Esophagus muscularis mucosa (tissue), 4 donors: ENCODE results near the gene SULT1A3. TPM values are rescaled to one million over a fixed set of nuclear protein-coding genes. Genes with fewer than 3 reads are reported as not detected.

ENCODE experiments used
- DNase-seq: peaks from one replicate; pipeline ENCODE4 v3.0.0-alpha.2; 2017; ENCODE audit errors: extremely low spot score
- H3K27ac ChIP-seq, 4 donors: fragments of 200-600 bp; sonication (generic); replicated peaks in 1 of 4; 1 replicate in 3 of 4; 2 replicates in 1 of 4; pipeline ENCODE4 v1.5.1; 2016 to 2019; ENCODE audit warnings: mild to moderate bottlenecking in 1 of 4
- H3K27me3 ChIP-seq, 4 donors: fragments of 200-600 bp; sonication (generic); one replicate each; pipeline versions ENCODE4 v1.5.1 to v1.6.0; 2016 to 2019
- H3K36me3 ChIP-seq, 4 donors: fragments of 200-600 bp; sonication (generic); one replicate each; pipeline ENCODE4 v1.5.1; 2016 to 2019
- H3K4me1 ChIP-seq, 4 donors: fragments of 200-600 bp; sonication (generic); one replicate each; pipeline ENCODE4 v1.5.1; 2016 to 2019
- H3K4me3 ChIP-seq, 4 donors: fragments of 200-600 bp; sonication (generic); 1 replicate in 2 of 4; 2 replicates in 2 of 4; pipeline ENCODE4 v1.5.1; 2016 to 2019; ENCODE audit warnings: mild to moderate bottlenecking in 4 of 4, moderate library complexity in 1 of 4
- H3K9me3 ChIP-seq, 4 donors: fragments of 200-600 bp; sonication (generic); 1 replicate in 3 of 4; 2 replicates in 1 of 4; pipeline ENCODE4 v1.5.1; 2016 to 2019
- CTCF ChIP-seq, 3 experiments: fragments of 200-600 bp in 2 of 3; fragments of 450-650 bp in 1 of 3; sonication (generic) in 2 of 3; IDR thresholded peaks; one replicate each; pipeline ENCODE4 v1.5.1; 2017 to 2019; ENCODE audit warnings: antibody characterized with exemption in 3 of 3, mild to moderate bottlenecking in 2 of 3, moderate library complexity in 1 of 3
- EP300 ChIP-seq: sonication (generic); formaldehyde crosslinking; IDR thresholded peaks from one replicate; pipeline ENCODE4 v1.6.1; 2017; ENCODE audit warnings: antibody characterized with exemption
- POLR2A ChIP-seq: fragments of 450-650 bp; IDR thresholded peaks from one replicate; pipeline ENCODE4 v1.6.1; 2017; ENCODE audit warnings: antibody characterized with exemption, moderate library complexity, mild to moderate bottlenecking, low read depth
- POLR2AphosphoS5 ChIP-seq, 2 donors: sonication (generic); formaldehyde crosslinking; IDR thresholded peaks; one replicate each; pipeline ENCODE4 v1.6.1; 2017; ENCODE audit warnings: antibody characterized with exemption in 2 of 2
- WGBS: methylation state at CpG from one replicate; pipeline ENCODE4 v1.1.5; 2018; 5-methylcytosine and 5-hydroxymethylcytosine counted together
- intact Hi-C: fragments of 100-400 bp; cut with DNase I; formaldehyde crosslinking; loops from one replicate; pipeline ENCODE4 v1.15.1; 2023
- total RNA-seq, 4 donors: library from RNA; depleted of rRNA; stranded (reverse); fragments of >200 nt; gene quantifications; one replicate each; pipeline versions ENCODE4 v1.1.0 to v1.2.1, GENCODE V29; 2016

SULT1A3 gene
- total RNA-seq, 4 donors from 2014 or later: 2.5 to 23.7 (median 15.0) TPM

- TF ChIP-seq POLR2A (no peak), CTCF (IDR thresholded peaks at IDR 0.05) (no peak), POLR2AphosphoS5 (IDR thresholded peaks at IDR 0.05) (no peak), EP300 (no peak)
- intact Hi-C loops: no loop called here
- no peaks in the 10 kb centered on the region for H3K27me3 ChIP-seq
- no peaks in the 10 kb centered on the region for H3K36me3 ChIP-seq
- no peak overlapping the region for H3K4me3 ChIP-seq
- peaks cover 9 to 18% (median 15%) of the 10 kb centered on the region in 4 donors for H3K4me1 ChIP-seq
- no peak overlapping the region for H3K27ac ChIP-seq
- no peak for DNase-seq
- no peaks in the 10 kb centered on the region for H3K9me3 ChIP-seq
- 91% methylated on average over 4 of the region's 4 CpGs for WGBS
Observed at GRCh38 chr16:30179195-30179594, 19.9 kb upstream of the SULT1A3 start.

GRCh38 chr16:30179931-30180330, 19.1 kb upstream of the SULT1A3 start:
- intact Hi-C loops: no loop called here

GRCh38 chr16:30180741-30181140, 18.3 kb upstream of the SULT1A3 start:
- H3K9me3 ChIP-seq: no peaks in the 10 kb centered on the region
- no peak overlapping the region for H3K27ac ChIP-seq
- no peaks in the 10 kb centered on the region for H3K27me3 ChIP-seq
- H3K4me3 ChIP-seq: no peak overlapping the region
- intact Hi-C loops: no loop called here
- H3K36me3 ChIP-seq: no peaks in the 10 kb centered on the region
- WGBS: 78% methylated on average over 3 of the region's 3 CpGs
- no peak for DNase-seq
- TF ChIP-seq CTCF (IDR thresholded peaks at IDR 0.05): no peak
- TF ChIP-seq EP300: no peak
- TF ChIP-seq POLR2AphosphoS5 (IDR thresholded peaks at IDR 0.05): no peak
- TF ChIP-seq POLR2A: no peak
- peaks cover 11 to 23% (median 17%) of the 10 kb centered on the region in 4 donors for H3K4me1 ChIP-seq

More at GRCh38 chr16:30179931-30180330, 19.1 kb upstream of the SULT1A3 start:
- H3K4me1 ChIP-seq: peaks cover 11 to 23% (median 17%) of the 10 kb centered on the region in 4 donors
- DNase-seq: no peak
- WGBS: 97% methylated on average over 9 of the region's 9 CpGs
- no peaks in the 10 kb centered on the region for H3K9me3 ChIP-seq
- no peaks in the 10 kb centered on the region for H3K36me3 ChIP-seq
- TF ChIP-seq EP300 (no peak), CTCF (IDR thresholded peaks at IDR 0.05) (no peak), POLR2A (no peak), POLR2AphosphoS5 (IDR thresholded peaks at IDR 0.05) (no peak)
- no peak overlapping the region for H3K27ac ChIP-seq
- H3K4me3 ChIP-seq: no peak overlapping the region
- H3K27me3 ChIP-seq: no peaks in the 10 kb centered on the region

- Histone ChIP-seq H3K4me3 (peak within 1 kb of the TSS; percentile 61 to 74 (median 63)), H3K4me1 (peaks cover 11 to 35% (median 26%) of the 10 kb centered on the region in 4 donors), H3K27ac (peak within 1 kb of the TSS; percentile 71 to 81 (median 79)), H3K9me3 (no peaks in the 10 kb centered on the region), H3K36me3 (peaks cover 0 to 8% (median 4%) of the 10 kb centered on the region in 4 donors), H3K27me3 (no peaks in the 10 kb centered on the region)
- DNase-seq: peak; percentile 95
- WGBS: 0% methylated on average over 14 of the region's 81 CpGs
- intact Hi-C loops: no loop called here
- TF ChIP-seq EP300 (no peak), POLR2AphosphoS5 (IDR thresholded peaks at IDR 0.05) (peak; percentile 29 to 78)
Observed at GRCh38 chr16:30183233-30184095, 15.6 kb upstream of the SULT1A3 start, which contains the start of gene CORO1A. CORO1A (plus strand) TSS chr16:30183602; CDS start chr16:30185210, 1,608 bp downstream.
